Fibroblast of skin of left quadriceps (primary cell): ENCODE results near the gene AP1G2.
"Not testable (repeated sequence)": the region's sequence is repeated elsewhere in the genome, so short reads cannot be mapped to it uniquely, and the experiment has no call there.

Source experiments
- DNase-seq, 2 experiments: peaks; one replicate each; pipeline ENCODE4 v3.0.0-alpha.2; 2013; ENCODE audit warnings: low read depth in 2 of 2

The AP1G2 gene

GRCh38 chr14:23600806-23601205 is 33.2 kb upstream of the AP1G2 start:
- DNase-seq: no peak

- DNase-seq: no peak
Observed at GRCh38 chr14:23600322-23600707, 32.7 kb upstream of the AP1G2 start.

GRCh38 chr14:23594191-23594590 is 26.6 kb upstream of the AP1G2 start:
- DNase-seq: not testable (repeated sequence)

- no peak for DNase-seq
Observed at GRCh38 chr14:23590198-23590597, 22.6 kb upstream of the AP1G2 start.

GRCh38 chr14:23589606-23590005 is 22.0 kb upstream of the AP1G2 start:
- no peak for DNase-seq

GRCh38 chr14:23588884-23589598 is 21.4 kb upstream of the AP1G2 start:
- peak; percentile 64 to 67 for DNase-seq

GRCh38 chr14:23584527-23585203 is 17.1 kb upstream of the AP1G2 start:
- DNase-seq: not testable (repeated sequence)

GRCh38 chr14:23583761-23584526 is 16.4 kb upstream of the AP1G2 start:
- DNase-seq: not testable (repeated sequence)

- no peak for DNase-seq
Observed at GRCh38 chr14:23582906-23583760, 15.5 kb upstream of the AP1G2 start.

GRCh38 chr14:23580948-23581281 is 13.3 kb upstream of the AP1G2 start:
- no peak for DNase-seq

- DNase-seq: no peak
Observed at GRCh38 chr14:23580152-23580926, 12.7 kb upstream of the AP1G2 start.

- no peak for DNase-seq
Observed at GRCh38 chr14:23579739-23580138, 12.1 kb upstream of the AP1G2 start.

GRCh38 chr14:23579311-23579630 is 11.7 kb upstream of the AP1G2 start:
- DNase-seq: no peak

- DNase-seq: no peak
Observed at GRCh38 chr14:23578560-23579310, 11.1 kb upstream of the AP1G2 start, which contains the start of gene JPH4. Gene JPH4 (minus strand): TSS chr14:23578790. CDS start chr14:23577453, 1,337 bp downstream.

- no peak for DNase-seq
Observed at GRCh38 chr14:23577710-23578392, 10.3 kb upstream of the AP1G2 start.

- no peak for DNase-seq
Observed at GRCh38 chr14:23577004-23577681, 9.6 kb upstream of the AP1G2 start.

- DNase-seq: no peak
Observed at GRCh38 chr14:23573384-23574015, 5.9 kb upstream of the AP1G2 start.

GRCh38 chr14:23572836-23573235 is 5.2 kb upstream of the AP1G2 start:
- DNase-seq: no peak

- no peak for DNase-seq
Observed at GRCh38 chr14:23572524-23572828, 4.9 kb upstream of the AP1G2 start.
